NCI-H2227 (cell line): ENCODE data around the gene TOLLIP.
"Not testable (repeated sequence)": the region's sequence is repeated elsewhere in the genome, so short reads cannot be mapped to it uniquely, and the experiment has no call there.

Experiments
- DNase-seq: peaks from one replicate; lab custom pipeline; 2025; ENCODE audit not compliant: unreplicated experiment; lab: John Stamatoyannopoulos, UW

Gene TOLLIP

GRCh38 chr11:1344056-1344635 lies 34.7 kb upstream of the TOLLIP start:
- DNase-seq: no peak

- no peak for DNase-seq
Measured at GRCh38 chr11:1343391-1344055, 34.1 kb upstream of the TOLLIP start.

- DNase-seq: no peak
Measured at GRCh38 chr11:1342946-1343345, 33.5 kb upstream of the TOLLIP start.

- DNase-seq: no peak
Measured at GRCh38 chr11:1341928-1342524, 32.6 kb upstream of the TOLLIP start.

GRCh38 chr11:1341226-1341625 lies 31.8 kb upstream of the TOLLIP start:
- DNase-seq: not testable (repeated sequence)

GRCh38 chr11:1340111-1340510 lies 30.7 kb upstream of the TOLLIP start:
- no peak for DNase-seq

- DNase-seq: no peak
Measured at GRCh38 chr11:1339066-1339675, 29.7 kb upstream of the TOLLIP start.

GRCh38 chr11:1338201-1339065 lies 29.0 kb upstream of the TOLLIP start:
- DNase-seq: no peak

- DNase-seq: no peak
Measured at GRCh38 chr11:1337647-1338007, 28.2 kb upstream of the TOLLIP start.

GRCh38 chr11:1336836-1337646 lies 27.6 kb upstream of the TOLLIP start:
- peak; percentile 43 for DNase-seq

GRCh38 chr11:1335811-1336761 lies 26.7 kb upstream of the TOLLIP start:
- DNase-seq: peak; percentile 70

- DNase-seq: no peak
Measured at GRCh38 chr11:1335264-1335810, 25.9 kb upstream of the TOLLIP start.

GRCh38 chr11:1333860-1334259 lies 24.4 kb upstream of the TOLLIP start:
- DNase-seq: no peak

GRCh38 chr11:1333091-1333772 lies 23.8 kb upstream of the TOLLIP start:
- DNase-seq: no peak

- no peak for DNase-seq
Measured at GRCh38 chr11:1330473-1330872, 21.0 kb upstream of the TOLLIP start.

GRCh38 chr11:1327064-1327460 lies 17.6 kb upstream of the TOLLIP start:
- no peak for DNase-seq

GRCh38 chr11:1326435-1327063 lies 17.1 kb upstream of the TOLLIP start:
- no peak for DNase-seq

- DNase-seq: no peak
Measured at GRCh38 chr11:1323774-1324173, 14.3 kb upstream of the TOLLIP start.
